ENCODE data around the gene ENKD1. TPM values are rescaled to one million over a fixed set of nuclear protein-coding genes. Genes with fewer than 3 reads are reported as not detected.

ENKD1 gene
- total RNA-seq, 1 donor: 11.2 TPM

- no peak for DNase-seq (ENCODE audit: low read depth)
- H3K4me3 ChIP-seq (ENCODE audit: low read depth, low read length): no peak overlapping the region
- no peak for TF ChIP-seq CTCF (IDR thresholded peaks at IDR 0.05; ENCODE audit: insufficient read depth, low read depth, low read length)
These were observed 13.7 kb upstream of the ENKD1 start for GRCh38 chr16:67679935-67680897.

DNA sequence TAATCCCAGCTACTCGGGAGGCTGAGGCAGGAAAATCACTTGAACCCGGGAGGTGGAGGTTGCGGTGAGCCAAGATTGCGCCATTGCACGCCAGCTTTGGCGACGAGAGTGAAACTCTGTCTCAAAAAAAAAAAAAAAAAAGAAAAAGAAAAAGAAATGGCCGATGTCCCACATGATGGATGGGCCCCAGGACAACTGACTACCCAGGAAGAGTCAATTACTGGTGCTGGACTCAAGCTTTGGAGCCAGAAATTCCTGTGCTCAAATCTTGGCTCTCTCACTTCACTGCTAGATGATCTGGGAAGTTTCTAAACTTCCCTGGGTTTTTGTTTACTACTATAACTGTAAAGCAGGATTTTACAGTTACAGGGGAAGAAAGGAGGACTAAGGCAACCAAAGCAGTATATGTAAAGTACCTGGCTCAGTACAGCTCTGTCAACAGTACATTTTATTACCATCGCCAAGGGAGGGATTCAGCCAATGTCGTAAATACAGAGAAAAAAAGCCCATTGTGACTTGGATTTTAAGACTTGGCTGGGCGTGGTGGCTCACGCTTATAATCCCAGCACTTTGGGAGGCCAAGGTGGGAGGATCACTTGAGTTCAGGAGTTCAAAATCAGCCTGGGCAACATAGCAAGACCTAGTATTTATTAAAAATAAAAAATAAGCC, 11.9 kb upstream of the ENKD1 start:
- TF ChIP-seq CTCF (IDR thresholded peaks at IDR 0.05; ENCODE audit: insufficient read depth, low read depth, low read length): no peak
- H3K4me3 ChIP-seq (ENCODE audit: low read depth, low read length): no peak overlapping the region
- DNase-seq (ENCODE audit: low read depth): no peak

DNA sequence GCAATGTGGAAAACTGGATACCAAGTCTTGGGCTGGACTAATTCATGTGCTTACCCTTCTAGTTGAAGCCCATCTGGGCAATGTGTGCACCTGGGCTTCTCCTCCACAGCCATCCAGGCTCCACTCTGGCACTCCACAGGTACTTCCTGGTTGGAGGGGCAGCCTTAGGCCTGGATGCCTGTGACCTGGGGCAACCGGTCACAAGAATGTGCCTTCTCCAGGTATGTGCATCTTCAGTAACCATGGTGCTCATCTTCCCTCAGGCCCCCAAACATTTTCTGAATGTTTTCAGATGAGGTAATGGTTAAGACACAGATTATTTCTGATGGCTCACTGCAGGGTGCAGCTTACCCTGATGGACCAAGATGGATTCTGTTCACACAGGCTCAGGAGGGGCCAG, 11.2 kb upstream of the ENKD1 start:
- no peak for DNase-seq (ENCODE audit: low read depth)
- no peak for TF ChIP-seq CTCF (IDR thresholded peaks at IDR 0.05; ENCODE audit: insufficient read depth, low read depth, low read length)
- H3K4me3 ChIP-seq (ENCODE audit: low read depth, low read length): no peak overlapping the region

- DNase-seq (ENCODE audit: low read depth): no peak
- H3K4me3 ChIP-seq (ENCODE audit: low read depth, low read length): no peak overlapping the region
- TF ChIP-seq CTCF (IDR thresholded peaks at IDR 0.05; ENCODE audit: insufficient read depth, low read depth, low read length): no peak
These were observed 10.4 kb upstream of the ENKD1 start for GRCh38 chr16:67676939-67677338.

- H3K4me3 ChIP-seq (ENCODE audit: low read depth, low read length): no peak overlapping the region
- DNase-seq (ENCODE audit: low read depth): no peak
- no peak for TF ChIP-seq CTCF (IDR thresholded peaks at IDR 0.05; ENCODE audit: insufficient read depth, low read depth, low read length)
These were observed 10.0 kb upstream of the ENKD1 start for GRCh38 chr16:67676516-67676915.

- H3K4me3 ChIP-seq (ENCODE audit: low read depth, low read length): no peak overlapping the region
- TF ChIP-seq CTCF (IDR thresholded peaks at IDR 0.05; ENCODE audit: insufficient read depth, low read depth, low read length): no peak
- no peak for DNase-seq (ENCODE audit: low read depth)
These were observed 9.4 kb upstream of the ENKD1 start for GRCh38 chr16:67675999-67676398.
